GM12878 (cell line): ENCODE data around the gene VEPH1. TPM values are rescaled to one million over a fixed set of nuclear protein-coding genes. Genes with fewer than 3 reads are reported as not detected.

Experiments used
- ATAC-seq: fragments of 200-7000 bp; cut with Tn5 transposase; 3 replicates; pipeline ENCODE4 v1.9.1; 2020; ENCODE audit warnings: mild to moderate bottlenecking, moderate library complexity
- BruUV-seq: library from RNA; stranded (reverse); fragments of 400-500 nt; replicated peaks from 2 replicates; lab custom pipeline; 2021; lab: Mats Ljungman, UMichigan
- CTCF ChIA-PET: fragments of 300-600 bp; sonication (Branson Sonifier 250); formaldehyde crosslinking; extraction: SDS; loops from one replicate; lab custom pipeline; 2021; ENCODE audit warnings: inconsistent platforms; lab: Yijun Ruan, JAX
- POLR2A ChIA-PET: fragments of 350-600 bp; formaldehyde crosslinking; extraction: SDS; loops from one replicate; lab custom pipeline; 2021; ENCODE audit warnings: inconsistent platforms; lab: Charles Lee
- RAD21 ChIA-PET: fragments of 300-600 bp; sonication (Branson Sonifier 250); formaldehyde crosslinking; loops from one replicate; lab custom pipeline; 2023; ENCODE audit warnings: antibody characterized with exemption; ENCODE audit not compliant: unreplicated experiment; lab: Charles Lee
- SMC1A ChIA-PET: fragments of 300-600 bp; sonication (Branson Sonifier 250); formaldehyde crosslinking; loops from one replicate; lab custom pipeline; 2023; ENCODE audit not compliant: unreplicated experiment, uncharacterized antibody; lab: Charles Lee
- DNase-seq: peaks from one replicate; pipeline ENCODE4 v3.0.0-alpha.2; 2011; ENCODE audit warnings: low read depth, low spot score
- FAIRE-seq: peaks from 3 replicates; lab custom pipeline; 2011; peaks lifted over from hg19 to GRCh38; lab: Jason Lieb, UNC
- H2AFZ ChIP-seq: 2 replicates; pipeline ENCODE4 v1.6.0; 2011; ENCODE audit warnings: low read depth, low read length, control low read depth; ENCODE audit not compliant: control insufficient read depth
- H3K27ac ChIP-seq: 2 replicates; pipeline ENCODE4 v1.5.1; 2011; ENCODE audit warnings: control low read depth; ENCODE audit not compliant: control insufficient read depth, insufficient read depth
- H3K27me3 ChIP-seq, 2 experiments: replicated peaks in 1 of 2; 2 replicates each; pipeline versions ENCODE4 v1.6.0 to v1.6.1; 2011; ENCODE audit warnings: low read length in 1 of 2; ENCODE audit not compliant: control insufficient read depth in 2 of 2, insufficient read depth in 2 of 2
- H3K36me3 ChIP-seq, 2 experiments: 2 replicates each; pipeline ENCODE4 v1.5.1; 2011; ENCODE audit warnings: low read length in 1 of 2; ENCODE audit not compliant: control insufficient read depth in 2 of 2, insufficient read depth in 2 of 2
- H3K4me1 ChIP-seq: 2 replicates; pipeline ENCODE4 v1.6.1; 2011; ENCODE audit warnings: mild to moderate bottlenecking, low read length, moderate library complexity, mixed read lengths; ENCODE audit not compliant: control insufficient read depth, insufficient read depth
- H3K4me2 ChIP-seq: 2 replicates; pipeline ENCODE4 v1.6.0; 2011; ENCODE audit warnings: control low read depth; ENCODE audit not compliant: control insufficient read depth, insufficient read depth
- H3K4me3 ChIP-seq: fragments of 200-600 bp; sonication (generic); 2 replicates; pipeline ENCODE4 v1.5.1; 2016
- H3K79me2 ChIP-seq: 2 replicates; pipeline ENCODE4 v1.6.0; 2011; ENCODE audit warnings: low read length; ENCODE audit not compliant: control insufficient read depth, insufficient read depth
- H3K9ac ChIP-seq: 2 replicates; pipeline ENCODE4 v1.8.0; 2011; ENCODE audit warnings: low read length, control low read depth, mixed read lengths; ENCODE audit not compliant: control insufficient read depth, insufficient read depth
- H3K9me3 ChIP-seq: replicated peaks from 3 replicates; pipeline ENCODE4 v1.5.1; 2011; ENCODE audit warnings: mild to moderate bottlenecking, low read length; ENCODE audit not compliant: control insufficient read depth, insufficient read depth
- H4K20me1 ChIP-seq: 2 replicates; pipeline ENCODE4 v1.6.0; 2011; ENCODE audit not compliant: control insufficient read depth, insufficient read depth
- CBX3 ChIP-seq: fragments of 200-600 bp; sonication (generic); IDR thresholded peaks from 2 replicates; pipeline ENCODE4 v1.6.1; 2016; ENCODE audit warnings: low read depth, borderline replicate concordance
- CEBPZ ChIP-seq: fragments of 150-350 bp; IDR thresholded peaks from 2 replicates; pipeline ENCODE4 v1.6.1; 2016; ENCODE audit warnings: low read depth, low read length
- CREB1 ChIP-seq: IDR thresholded peaks from 2 replicates; pipeline ENCODE4 v1.6.1; 2012; ENCODE audit warnings: low read depth, mild to moderate bottlenecking, inconsistent platforms
- EED ChIP-seq: sonication (generic); IDR thresholded peaks from 2 replicates; pipeline ENCODE4 v1.6.1; 2016; ENCODE audit warnings: antibody characterized with exemption, low read depth
- MLLT1 ChIP-seq: fragments of 450-650 bp; IDR thresholded peaks from 2 replicates; pipeline ENCODE4 v1.6.1; 2016; ENCODE audit warnings: mild to moderate bottlenecking
- NRF1 ChIP-seq: conservative IDR thresholded peaks from 2 replicates; pipeline ENCODE4 v1.6.1; 2011; ENCODE audit warnings: mild to moderate bottlenecking, low read depth, low read length, improper control_type of control experiment
- RCOR1 ChIP-seq: conservative IDR thresholded peaks from 2 replicates; pipeline ENCODE4 v1.6.1; 2012; ENCODE audit warnings: low read depth, low read length, improper control_type of control experiment
- REST ChIP-seq: IDR thresholded peaks from 2 replicates; pipeline ENCODE4 v1.6.1; 2012; ENCODE audit warnings: mild to moderate bottlenecking, low read depth, low read length
- RFX5 ChIP-seq: IDR thresholded peaks from 2 replicates; pipeline ENCODE4 v1.6.1; 2011; ENCODE audit warnings: low read depth, low read length, improper control_type of control experiment
- SIN3A ChIP-seq: IDR thresholded peaks from 2 replicates; pipeline ENCODE4 v1.6.1; 2012; ENCODE audit warnings: low read depth, low read length, improper control_type of control experiment
- SMARCA5 ChIP-seq: fragments of 450-650 bp; IDR thresholded peaks from 2 replicates; pipeline ENCODE4 v1.6.1; 2017; ENCODE audit warnings: mild to moderate bottlenecking
- SRF ChIP-seq, 2 experiments: IDR thresholded peaks; 2 replicates each; pipeline ENCODE4 v1.6.1; 2011; ENCODE audit warnings: low read depth in 2 of 2, low read length in 2 of 2, mild to moderate bottlenecking in 1 of 2, moderate library complexity in 1 of 2
- YBX1 ChIP-seq: fragments of 450-650 bp; IDR thresholded peaks from 2 replicates; pipeline ENCODE4 v1.6.1; 2016; ENCODE audit warnings: antibody characterized with exemption
- WGBS: methylation state at CpG from one replicate; pipeline ENCODE4 v1.1.6; 2016; ENCODE audit warnings: low lambda C conversion rate; ENCODE audit not compliant: insufficient replicate concordance, insufficient coverage; ENCODE audit errors: missing lambda C conversion rate; 5-methylcytosine and 5-hydroxymethylcytosine counted together
- in situ Hi-C: fragments of 300-500 bp; cut with MboI; formaldehyde crosslinking; loops from 9 replicates; pipeline ENCODE4 v1.14.3; 2018; ENCODE audit warnings: mixed read lengths
- intact Hi-C: fragments of 100-400 bp; cut with micrococcal nuclease; formaldehyde crosslinking; loops from one replicate; pipeline ENCODE4 v1.14.2; 2022; ENCODE audit not compliant: unreplicated experiment
- polyA plus RNA-seq, 11 experiments: library from polyadenylated mRNA; depleted of rRNA in 4 of 11; unstranded in 6 of 11; stranded (reverse) in 5 of 11; fragments of >200 nt; fragmentation: Nextera tagmentation in 4 of 11; fragmentation: Illumina TruSeq in 1 of 11; extraction: Ambion mirVana in 4 of 11; extraction: Trizol in 1 of 11; gene quantifications; 1 replicate in 1 of 11; 2 replicates in 10 of 11; pipeline versions ENCODE4 v1.2.1 to v1.2.3, GENCODE V29; 2011 to 2016; ENCODE audit warnings: inconsistent platforms in 2 of 11, missing spikeins in 2 of 11, low read depth in 1 of 11
- total RNA-seq, 4 experiments: library from RNA; depleted of rRNA in 3 of 4; stranded (reverse); fragments of >200 nt in 3 of 4; fragmentation: Illumina TruSeq in 1 of 4; extraction: Trizol in 1 of 4; gene quantifications; 2 replicates each; pipeline versions ENCODE4 v1.2.1 to v1.2.3, GENCODE V29; 2013 to 2021

The VEPH1 gene
- total and polyA plus RNA-seq, 10 of the 15 experiments (the other 5 are each of a cell fraction or from before 2014, with no cell fraction given) = 0.04 to 0.26 (median 0.17) TPM; not detected in 7

- FAIRE-seq = no peak
- Histone ChIP-seq H3K4me1 (no peaks in the 10 kb centered on the region), H3K27ac (no peak overlapping the region), H3K9ac (no peak overlapping the region), H3K4me2 (no peak overlapping the region), H4K20me1 (no peaks in the 10 kb centered on the region), H2AFZ (no peak overlapping the region), H3K36me3 (no peaks in the 10 kb centered on the region), H3K9me3 (no peaks in the 10 kb centered on the region), H3K4me3 (no peak overlapping the region), H3K79me2 (no peaks in the 10 kb centered on the region), H3K27me3 (peaks cover 1 to 7% of the 10 kb centered on the region in 2 experiments; a peak in 2 of 4 replicates)
- BruUV-seq = no TSS peak
- intact Hi-C loops (loop anchor here (10.0 kb wide), 2 partner anchors 141 to 251 kb away; no protein-coding TSS in a partner anchor), in situ Hi-C loops (no loop called here)
- no peak for DNase-seq
- ChIA-PET RAD21 (no interaction called here), CTCF (interaction anchor here (0.6 to 1.2 kb wide), 2 partner anchors 15 to 35 kb away, joined by 3 read pairs; no protein-coding TSS in a partner anchor), SMC1A (no interaction called here), POLR2A (no interaction called here)
- 18% methylated on average over 3 of the region's 3 CpGs for WGBS
- TF ChIP-seq EED = no peak
- no peak for TF ChIP-seq SMARCA5
- TF ChIP-seq YBX1 = no peak
- no peak for TF ChIP-seq RFX5
- no peak for TF ChIP-seq SIN3A
- TF ChIP-seq SRF (IDR thresholded peaks at IDR 0.05; ENCODE audit: low read depth in 2 of 2, low read length in 2 of 2) = no peak
- no peak for TF ChIP-seq RCOR1
- no peak for TF ChIP-seq MLLT1
- no peak for TF ChIP-seq REST
- no peak for TF ChIP-seq CBX3
- no peak for TF ChIP-seq CEBPZ
- no peak for TF ChIP-seq CREB1
- no peak for TF ChIP-seq NRF1
- ATAC-seq = no peak
Observed at GRCh38 chr3:157495846-157496245, 7.4 kb downstream of the VEPH1 start.
